IMR-90 (cell line): ENCODE results near the gene LGALS3. TPM values are rescaled to one million over a fixed set of nuclear protein-coding genes. Genes with fewer than 3 reads are reported as not detected.

Source experiments
- ATAC-seq: fragments of 200-7000 bp; cut with Tn5 transposase; 2 replicates; pipeline ENCODE4 v1.9.1; 2020; ENCODE audit warnings: low read depth, mild to moderate bottlenecking, moderate library complexity
- BruUV-seq: library from RNA; stranded (reverse); fragments of 400-500 nt; replicated peaks from 2 replicates; lab custom pipeline; 2021; lab: Mats Ljungman, UMichigan
- CTCF ChIA-PET: fragments of 300-600 bp; formaldehyde crosslinking; extraction: SDS; loops from one replicate; lab custom pipeline; 2021; ENCODE audit warnings: antibody characterized with exemption; lab: Yijun Ruan, JAX
- POLR2A ChIA-PET: fragments of 300-600 bp; sonication (Branson Sonifier 250); formaldehyde crosslinking; loops from one replicate; lab custom pipeline; 2022; ENCODE audit warnings: antibody characterized with exemption; ENCODE audit not compliant: unreplicated experiment; lab: Charles Lee
- DNase-seq: peaks from one replicate; pipeline ENCODE4 v3.0.0; 2013
- H2AFZ ChIP-seq: replicated peaks from 2 replicates; pipeline ENCODE3; 2013; ENCODE audit warnings: low read length, mild to moderate bottlenecking; ENCODE audit not compliant: poor library complexity
- H2AK5ac ChIP-seq: 2 replicates; pipeline ENCODE4 v1.6.1; 2013; ENCODE audit warnings: low read depth, low read length, inconsistent platforms
- H2AK9ac ChIP-seq: replicated peaks from 2 replicates; pipeline ENCODE3; 2013; ENCODE audit warnings: mild to moderate bottlenecking, low read depth, low read length, moderate library complexity; ENCODE audit not compliant: poor library complexity
- H2BK120ac ChIP-seq: 2 replicates; pipeline ENCODE4 v1.6.1; 2013; ENCODE audit warnings: low read depth, low read length, inconsistent platforms
- H2BK15ac ChIP-seq: 3 replicates; pipeline ENCODE4 v1.6.1; 2013; ENCODE audit warnings: low read depth, low read length, inconsistent platforms
- H2BK20ac ChIP-seq: 2 replicates; pipeline ENCODE4 v1.6.1; 2013; ENCODE audit warnings: low read depth, mild to moderate bottlenecking, inconsistent platforms, low read length, moderate library complexity
- H2BK5ac ChIP-seq: 2 replicates; pipeline ENCODE4 v1.6.1; 2013; ENCODE audit warnings: mild to moderate bottlenecking, low read depth, low read length, inconsistent platforms; ENCODE audit not compliant: poor library complexity, severe bottlenecking
- H3K14ac ChIP-seq: replicated peaks from 2 replicates; pipeline ENCODE4 v1.6.1; 2013; ENCODE audit warnings: low read depth, low read length, inconsistent platforms
- H3K18ac ChIP-seq: 2 replicates; pipeline ENCODE4 v1.6.1; 2013; ENCODE audit warnings: low read depth, low read length, control low read depth
- H3K23ac ChIP-seq: 2 replicates; pipeline ENCODE4 v1.6.1; 2013; ENCODE audit warnings: low read depth, low read length, inconsistent platforms
- H3K27ac ChIP-seq: 2 replicates; pipeline ENCODE4 v1.5.1; 2013; ENCODE audit warnings: mild to moderate bottlenecking, control low read depth, low read length; ENCODE audit not compliant: insufficient read depth
- H3K27me3 ChIP-seq: 2 replicates; pipeline ENCODE4 v1.6.1; 2013; ENCODE audit warnings: low read length; ENCODE audit not compliant: control insufficient read depth, insufficient read depth
- H3K36me3 ChIP-seq: 2 replicates; pipeline ENCODE4 v1.6.1; 2013; ENCODE audit warnings: low read length, mixed read lengths; ENCODE audit not compliant: control insufficient read depth, insufficient read depth
- H3K4ac ChIP-seq: 2 replicates; pipeline ENCODE4 v1.6.1; 2013; ENCODE audit warnings: low read depth, low read length, inconsistent platforms
- H3K4me1 ChIP-seq: 2 replicates; pipeline ENCODE4 v1.6.1; 2013; ENCODE audit warnings: low read length, mixed read lengths; ENCODE audit not compliant: control insufficient read depth, insufficient read depth
- H3K4me2 ChIP-seq: 2 replicates; pipeline ENCODE4 v1.6.1; 2013; ENCODE audit warnings: low read depth, mild to moderate bottlenecking, control low read depth, low read length, moderate library complexity
- H3K4me3 ChIP-seq: 2 replicates; pipeline ENCODE4 v1.5.1; 2013; ENCODE audit warnings: low read depth, mild to moderate bottlenecking, control low read depth, low read length, moderate library complexity; ENCODE audit not compliant: insufficient read depth
- H3K56ac ChIP-seq: 2 replicates; pipeline ENCODE4 v1.6.1; 2013; ENCODE audit warnings: low read length, inconsistent platforms; ENCODE audit not compliant: insufficient read depth; ENCODE audit errors: extremely low read depth
- H3K79me1 ChIP-seq, 2 experiments: 2 replicates each; pipeline ENCODE4 v1.6.1; 2013; ENCODE audit warnings: low read length in 2 of 2, inconsistent platforms in 1 of 2, low read depth in 1 of 2
- H3K9ac ChIP-seq: 2 replicates; pipeline ENCODE4 v1.6.1; 2013; ENCODE audit warnings: low read depth, low read length, control low read depth
- H3K9me1 ChIP-seq: 2 replicates; pipeline ENCODE4 v1.6.1; 2013; ENCODE audit warnings: low read length, inconsistent platforms; ENCODE audit not compliant: insufficient read depth
- H3K9me3 ChIP-seq: 2 replicates; pipeline ENCODE4 v1.6.1; 2013; ENCODE audit warnings: low read length; ENCODE audit not compliant: control insufficient read depth, insufficient read depth
- H4K20me1 ChIP-seq: 2 replicates; pipeline ENCODE4 v1.6.1; 2013; ENCODE audit warnings: low read length, inconsistent platforms; ENCODE audit not compliant: insufficient read depth
- H4K5ac ChIP-seq: 2 replicates; pipeline ENCODE4 v1.6.1; 2013; ENCODE audit warnings: mild to moderate bottlenecking, low read depth, low read length, control low read depth
- H4K8ac ChIP-seq, 2 experiments: 2 replicates each; pipeline ENCODE4 v1.6.1; 2013; ENCODE audit warnings: low read depth in 2 of 2, low read length in 2 of 2, control low read depth in 1 of 2, inconsistent platforms in 1 of 2
- H4K91ac ChIP-seq: 2 replicates; pipeline ENCODE4 v1.6.1; 2013; ENCODE audit warnings: low read depth, low read length, inconsistent platforms; ENCODE audit not compliant: insufficient read depth
- BHLHE40 ChIP-seq: fragments of 150-350 bp; IDR thresholded peaks from 2 replicates; pipeline ENCODE4 v1.6.1; 2016; ENCODE audit warnings: mild to moderate bottlenecking, low read depth, low read length
- CEBPB ChIP-seq: IDR thresholded peaks from 2 replicates; pipeline ENCODE4 v1.6.1; 2012; ENCODE audit warnings: low read depth, low read length, improper control_type of control experiment
- CHD1 ChIP-seq: IDR thresholded peaks from 2 replicates; pipeline ENCODE4 v1.6.1; 2012; ENCODE audit warnings: low read depth, low read length, improper control_type of control experiment
- FOS ChIP-seq: fragments of 150-350 bp; IDR thresholded peaks from 2 replicates; pipeline ENCODE4 v1.6.1; 2016; ENCODE audit warnings: low read depth, low read length
- MAFK ChIP-seq: IDR thresholded peaks from 2 replicates; pipeline ENCODE4 v1.6.1; 2012; ENCODE audit warnings: low read depth, low read length, improper control_type of control experiment
- MAZ ChIP-seq: IDR thresholded peaks from 2 replicates; pipeline ENCODE4 v1.6.1; 2012; ENCODE audit warnings: low read depth, mild to moderate bottlenecking, low read length, improper control_type of control experiment, moderate library complexity, borderline replicate concordance
- MXI1 ChIP-seq: IDR thresholded peaks from 2 replicates; pipeline ENCODE4 v1.6.1; 2012; ENCODE audit warnings: low read depth, mild to moderate bottlenecking, low read length, moderate library complexity, borderline replicate concordance
- NFE2L2 ChIP-seq: fragments of 150-350 bp; IDR thresholded peaks from 2 replicates; pipeline ENCODE4 v1.6.1; 2016; ENCODE audit warnings: low read depth, mild to moderate bottlenecking, low read length
- POLR2A ChIP-seq: IDR thresholded peaks from 2 replicates; pipeline ENCODE4 v1.6.1; 2012; ENCODE audit warnings: mild to moderate bottlenecking, low read depth, low read length
- RAD21 ChIP-seq: IDR thresholded peaks from 2 replicates; pipeline ENCODE4 v1.6.1; 2012; ENCODE audit warnings: low read length, improper control_type of control experiment
- RCOR1 ChIP-seq: IDR thresholded peaks from 2 replicates; pipeline ENCODE4 v1.6.1; 2012; ENCODE audit warnings: mild to moderate bottlenecking, low read length, improper control_type of control experiment; ENCODE audit not compliant: insufficient replicate concordance
- RFX5 ChIP-seq: IDR thresholded peaks from 2 replicates; pipeline ENCODE4 v1.8.0; 2012; ENCODE audit warnings: low read depth, mild to moderate bottlenecking, low read length, moderate library complexity
- SMC3 ChIP-seq: fragments of 150-350 bp; IDR thresholded peaks from 2 replicates; pipeline ENCODE4 v1.6.1; 2016; ENCODE audit warnings: low read depth, mild to moderate bottlenecking, antibody characterized with exemption, low read length, moderate library complexity
- WGBS, 2 experiments: methylation state at CpG; one replicate each; pipeline versions ENCODE4 v1.1.5 to v1.1.7; 2013; ENCODE audit warnings: missing lambda C conversion rate in 2 of 2; ENCODE audit not compliant: insufficient read length in 1 of 2; ENCODE audit errors: extremely low coverage in 2 of 2; 5-methylcytosine and 5-hydroxymethylcytosine counted together
- dilution Hi-C: fragments of 300-500 bp; cut with HindIII; formaldehyde crosslinking; loops from one replicate; pipeline ENCODE4 v1.14.3; 2018; ENCODE audit warnings: low sequenced_read_pairs; ENCODE audit not compliant: unreplicated experiment
- in situ Hi-C: fragments of 300-500 bp; cut with MboI; formaldehyde crosslinking; loops from 3 replicates; pipeline ENCODE4 v1.14.3; 2019; ENCODE audit warnings: low sequenced_read_pairs, inconsistent platforms, mixed read lengths
- intact Hi-C: fragments of 100-400 bp; cut with micrococcal nuclease; formaldehyde crosslinking; loops from 2 replicates; pipeline ENCODE4 v1.10.0; 2022
- polyA plus RNA-seq, 3 experiments: library from polyadenylated mRNA; depleted of rRNA; stranded (reverse); fragments of >200 nt; gene quantifications; 2 replicates each; pipeline ENCODE4 v1.2.3, GENCODE V29; 2012; ENCODE audit warnings: low replicate concordance in 1 of 3
- total RNA-seq: library from RNA; depleted of rRNA; stranded (reverse); fragments of >200 nt; gene quantifications from 2 replicates; pipeline ENCODE4 v1.2.3, GENCODE V29; 2012
- TF ChIP-seq, protein P1 (sequence below): fragments of 150-350 bp; IDR thresholded peaks from 2 replicates; pipeline ENCODE4 v1.6.1; 2017; ENCODE audit warnings: mild to moderate bottlenecking, antibody characterized with exemption, low read length, low read depth
- TF ChIP-seq, protein P2 (sequence below): fragments of 150-350 bp; IDR thresholded peaks from 2 replicates; pipeline ENCODE4 v1.6.1; 2016; ENCODE audit warnings: low read depth, mild to moderate bottlenecking, low read length, moderate library complexity, borderline replicate concordance
- TF ChIP-seq, protein P3 (sequence below): conservative IDR thresholded peaks from 2 replicates; pipeline ENCODE4 v1.5.1; 2012; ENCODE audit warnings: mild to moderate bottlenecking, low read depth, low read length, improper control_type of control experiment

LGALS3 gene
- total and polyA plus RNA-seq, 2 of the 4 experiments (the other 2 are of a cell fraction) = 84.4 to 171 TPM

DNA sequence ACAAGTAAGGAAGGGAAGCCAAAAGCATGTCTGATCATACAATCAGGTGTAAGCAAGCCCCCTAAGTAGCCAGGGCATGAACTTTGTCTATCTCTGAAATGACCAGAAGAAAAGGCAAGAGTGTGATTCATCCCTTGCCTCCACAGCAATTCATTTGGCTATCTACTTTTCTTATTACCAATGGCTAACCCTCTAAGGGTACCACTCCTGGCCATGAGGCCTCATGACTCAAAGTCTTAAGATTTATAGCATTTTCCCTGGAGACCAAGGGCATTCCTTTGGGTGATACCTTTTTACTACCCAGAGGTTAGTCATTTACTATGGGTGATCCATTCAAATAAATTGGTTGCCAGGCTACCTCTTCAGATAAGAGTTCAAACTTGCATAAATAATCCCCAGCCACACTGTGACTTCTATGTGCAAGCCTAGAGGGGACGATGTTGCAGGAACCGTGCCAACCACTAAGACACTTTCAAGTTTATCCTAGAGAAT, 1.5 kb upstream of the LGALS3 start:
- no TSS peak for BruUV-seq
- Histone ChIP-seq H3K4ac (peak overlapping the region; percentile 46; the same call in 1 of the 2 replicates), H3K27ac (no peak overlapping the region), H3K9me3 (no peaks in the 10 kb centered on the region), H2BK20ac (no peak overlapping the region), H3K79me1 (peaks cover 11 to 25% of the 10 kb centered on the region in 2 experiments), H3K4me3 (no peak overlapping the region), H3K4me2 (no peak overlapping the region), H3K27me3 (no peaks in the 10 kb centered on the region), H2BK15ac (no peak overlapping the region), H3K4me1 (peaks cover 21% of the 10 kb centered on the region), H3K23ac (peak overlapping the region; percentile 8; the same call in 1 of the 2 replicates), H2AK9ac (no peak overlapping the region), H4K8ac (no peak overlapping the region), H3K9me1 (peaks cover 9% of the 10 kb centered on the region), H3K36me3 (peaks cover 3% of the 10 kb centered on the region; the same call in 1 of the 2 replicates), H3K56ac (no peak overlapping the region), H2AFZ (no peak overlapping the region), H4K91ac (no peak overlapping the region), H3K18ac (no peak overlapping the region), H2BK5ac (no peak overlapping the region), H3K9ac (no peak overlapping the region), H4K5ac (no peak overlapping the region), H2AK5ac (no peak overlapping the region), H2BK120ac (no peak overlapping the region), H3K14ac (0 out of 2 replicates have a peak overlapping the region, but pooled peaks have one; percentile 4), H4K20me1 (peaks cover 22% of the 10 kb centered on the region)
- intact Hi-C loops = loop anchor here (5.0 kb wide), 1 partner anchor 35 kb away; no protein-coding TSS in a partner anchor
- WGBS, 2 experiments = no CpG with 5 or more reads among the region's 2 CpGs
- dilution Hi-C loops = no loop called here
- ChIA-PET POLR2A (no interaction called here), CTCF (no interaction called here)
- no peak for TF ChIP-seq MAZ
- TF ChIP-seq RAD21 = no peak
- no peak for TF ChIP-seq MAFK
- TF ChIP-seq, protein P1, sequence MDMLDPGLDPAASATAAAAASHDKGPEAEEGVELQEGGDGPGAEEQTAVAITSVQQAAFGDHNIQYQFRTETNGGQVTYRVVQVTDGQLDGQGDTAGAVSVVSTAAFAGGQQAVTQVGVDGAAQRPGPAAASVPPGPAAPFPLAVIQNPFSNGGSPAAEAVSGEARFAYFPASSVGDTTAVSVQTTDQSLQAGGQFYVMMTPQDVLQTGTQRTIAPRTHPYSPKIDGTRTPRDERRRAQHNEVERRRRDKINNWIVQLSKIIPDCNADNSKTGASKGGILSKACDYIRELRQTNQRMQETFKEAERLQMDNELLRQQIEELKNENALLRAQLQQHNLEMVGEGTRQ = no peak
- TF ChIP-seq POLR2A = no peak
- no peak for TF ChIP-seq FOS
- TF ChIP-seq SMC3 = no peak
- no peak for TF ChIP-seq BHLHE40
- no peak for TF ChIP-seq CEBPB
- TF ChIP-seq RCOR1 = no peak
- TF ChIP-seq, protein P2, sequence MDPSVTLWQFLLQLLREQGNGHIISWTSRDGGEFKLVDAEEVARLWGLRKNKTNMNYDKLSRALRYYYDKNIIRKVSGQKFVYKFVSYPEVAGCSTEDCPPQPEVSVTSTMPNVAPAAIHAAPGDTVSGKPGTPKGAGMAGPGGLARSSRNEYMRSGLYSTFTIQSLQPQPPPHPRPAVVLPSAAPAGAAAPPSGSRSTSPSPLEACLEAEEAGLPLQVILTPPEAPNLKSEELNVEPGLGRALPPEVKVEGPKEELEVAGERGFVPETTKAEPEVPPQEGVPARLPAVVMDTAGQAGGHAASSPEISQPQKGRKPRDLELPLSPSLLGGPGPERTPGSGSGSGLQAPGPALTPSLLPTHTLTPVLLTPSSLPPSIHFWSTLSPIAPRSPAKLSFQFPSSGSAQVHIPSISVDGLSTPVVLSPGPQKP = no peak
- TF ChIP-seq RFX5 = no peak
- TF ChIP-seq CHD1 = no peak
- TF ChIP-seq, protein P3, sequence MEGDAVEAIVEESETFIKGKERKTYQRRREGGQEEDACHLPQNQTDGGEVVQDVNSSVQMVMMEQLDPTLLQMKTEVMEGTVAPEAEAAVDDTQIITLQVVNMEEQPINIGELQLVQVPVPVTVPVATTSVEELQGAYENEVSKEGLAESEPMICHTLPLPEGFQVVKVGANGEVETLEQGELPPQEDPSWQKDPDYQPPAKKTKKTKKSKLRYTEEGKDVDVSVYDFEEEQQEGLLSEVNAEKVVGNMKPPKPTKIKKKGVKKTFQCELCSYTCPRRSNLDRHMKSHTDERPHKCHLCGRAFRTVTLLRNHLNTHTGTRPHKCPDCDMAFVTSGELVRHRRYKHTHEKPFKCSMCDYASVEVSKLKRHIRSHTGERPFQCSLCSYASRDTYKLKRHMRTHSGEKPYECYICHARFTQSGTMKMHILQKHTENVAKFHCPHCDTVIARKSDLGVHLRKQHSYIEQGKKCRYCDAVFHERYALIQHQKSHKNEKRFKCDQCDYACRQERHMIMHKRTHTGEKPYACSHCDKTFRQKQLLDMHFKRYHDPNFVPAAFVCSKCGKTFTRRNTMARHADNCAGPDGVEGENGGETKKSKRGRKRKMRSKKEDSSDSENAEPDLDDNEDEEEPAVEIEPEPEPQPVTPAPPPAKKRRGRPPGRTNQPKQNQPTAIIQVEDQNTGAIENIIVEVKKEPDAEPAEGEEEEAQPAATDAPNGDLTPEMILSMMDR = no peak
- TF ChIP-seq NFE2L2 = no peak
- TF ChIP-seq MXI1 = no peak
- in situ Hi-C loops = no loop called here
- ATAC-seq (no peak), DNase-seq (peak; percentile 39)
